Measurements from ENCODE around the gene H1-8.
"Not testable (repeated sequence)": the region's sequence is repeated elsewhere in the genome, so short reads cannot be mapped to it uniquely, and the experiment has no call there.

Gene H1-8

DNA sequence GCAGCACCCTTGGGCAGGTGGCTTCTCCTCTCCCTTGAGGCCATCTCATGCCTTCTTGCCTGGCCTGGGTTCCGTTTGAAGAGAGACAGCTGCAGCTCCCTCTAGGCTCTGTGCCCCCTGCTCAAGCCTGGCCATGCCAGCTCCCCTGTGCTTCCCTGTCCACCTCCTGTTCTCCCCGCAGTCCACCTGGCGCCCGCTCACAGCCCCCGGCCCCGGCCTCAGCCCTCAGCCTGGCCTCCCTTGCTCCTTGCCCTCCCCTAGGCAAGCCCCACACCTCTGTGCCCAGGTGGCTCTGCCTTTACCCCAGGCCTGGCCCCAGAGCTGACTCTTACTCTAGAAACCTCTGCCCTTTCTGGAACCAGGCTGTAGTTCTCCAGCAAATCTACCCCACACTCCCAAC lies 28.4 kb upstream of the H1-8 start:
- in situ Hi-C loops (cut with MboI; ENCODE audit: low sequenced_read_pairs) = no loop called here

DNA sequence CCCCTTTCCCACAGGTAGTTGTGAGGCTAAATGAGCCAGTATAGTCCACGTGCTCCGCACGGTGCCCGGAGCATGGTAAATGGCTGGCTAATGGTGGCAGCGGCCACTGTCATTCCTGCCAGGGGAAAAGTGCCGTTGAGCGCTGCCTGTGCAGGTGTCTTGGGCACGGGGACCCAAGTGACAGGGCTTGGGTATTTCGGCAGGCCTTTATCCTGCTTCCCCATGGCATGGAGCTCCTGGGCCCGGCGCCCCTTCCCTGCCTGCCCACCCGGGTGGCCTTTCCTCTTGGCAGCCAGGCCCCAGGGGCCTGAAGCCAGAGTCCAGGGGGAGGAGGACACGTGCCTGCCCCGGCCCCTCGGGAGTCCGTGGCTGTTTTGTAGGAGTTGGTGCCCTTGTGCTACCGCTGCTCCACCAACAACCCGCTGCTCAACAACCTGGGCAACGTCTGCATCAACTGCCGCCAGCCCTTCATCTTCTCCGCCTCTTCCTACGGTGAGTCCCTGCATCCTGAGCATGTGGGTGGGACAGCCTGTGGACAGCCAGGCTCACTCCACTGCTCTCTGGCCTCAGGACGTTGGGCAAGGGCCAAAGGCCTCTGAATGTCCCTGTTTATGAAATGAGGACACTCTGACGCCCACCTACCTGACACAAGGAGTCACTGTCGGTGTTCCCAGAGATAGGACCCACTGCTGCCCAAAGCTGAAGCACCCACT lies 27.7 kb upstream of the H1-8 start:
- in situ Hi-C loops (cut with MboI; ENCODE audit: low sequenced_read_pairs) = not testable (repeated sequence)

DNA sequence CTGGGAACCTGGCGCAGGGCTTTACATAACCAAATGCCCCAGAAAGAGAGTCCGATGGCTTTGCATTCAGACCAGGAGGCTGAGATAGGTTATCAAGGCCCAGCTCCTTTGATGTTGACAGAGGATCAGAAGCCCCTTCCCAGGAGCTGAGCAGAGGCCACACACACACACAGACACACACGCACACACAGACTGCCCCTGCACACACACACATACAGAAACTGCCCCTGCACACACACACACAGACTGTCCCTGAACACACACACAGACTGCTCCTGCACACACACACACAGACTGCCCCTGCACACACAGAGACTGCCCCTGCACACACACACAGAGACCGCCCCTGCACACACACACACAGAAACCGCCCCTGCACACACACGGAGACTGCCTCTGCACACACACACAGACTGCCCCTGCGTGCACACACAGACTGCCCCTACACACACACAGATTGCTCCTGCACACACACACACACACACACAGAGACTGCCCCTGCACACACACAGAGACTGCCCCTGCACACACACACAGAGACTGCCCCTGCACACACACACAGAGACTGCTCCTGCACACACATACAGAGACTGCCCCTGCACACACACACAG lies 27.0 kb upstream of the H1-8 start:
- in situ Hi-C loops (cut with MboI; ENCODE audit: low sequenced_read_pairs) = not testable (repeated sequence)

DNA sequence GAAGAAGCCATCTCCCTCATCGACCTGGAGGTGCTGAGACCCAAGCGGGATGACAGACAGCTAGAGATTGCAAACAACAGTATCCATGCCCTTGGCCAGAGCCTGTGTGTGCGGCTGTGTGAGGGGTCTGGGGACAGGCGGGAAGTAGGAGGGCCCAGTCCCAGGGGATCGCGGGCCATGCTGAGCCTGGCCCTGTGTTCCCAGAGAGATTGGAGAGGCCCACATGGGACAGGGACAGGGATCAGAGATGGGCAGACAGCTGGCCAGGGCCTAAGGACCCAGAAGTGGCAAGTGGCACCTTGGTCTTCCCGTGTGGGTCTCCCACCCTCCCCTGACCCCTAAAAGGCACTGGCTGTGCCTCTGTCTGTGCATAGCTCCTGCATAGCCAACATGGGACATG lies 25.5 kb upstream of the H1-8 start:
- in situ Hi-C loops (cut with MboI; ENCODE audit: low sequenced_read_pairs) = no loop called here

DNA sequence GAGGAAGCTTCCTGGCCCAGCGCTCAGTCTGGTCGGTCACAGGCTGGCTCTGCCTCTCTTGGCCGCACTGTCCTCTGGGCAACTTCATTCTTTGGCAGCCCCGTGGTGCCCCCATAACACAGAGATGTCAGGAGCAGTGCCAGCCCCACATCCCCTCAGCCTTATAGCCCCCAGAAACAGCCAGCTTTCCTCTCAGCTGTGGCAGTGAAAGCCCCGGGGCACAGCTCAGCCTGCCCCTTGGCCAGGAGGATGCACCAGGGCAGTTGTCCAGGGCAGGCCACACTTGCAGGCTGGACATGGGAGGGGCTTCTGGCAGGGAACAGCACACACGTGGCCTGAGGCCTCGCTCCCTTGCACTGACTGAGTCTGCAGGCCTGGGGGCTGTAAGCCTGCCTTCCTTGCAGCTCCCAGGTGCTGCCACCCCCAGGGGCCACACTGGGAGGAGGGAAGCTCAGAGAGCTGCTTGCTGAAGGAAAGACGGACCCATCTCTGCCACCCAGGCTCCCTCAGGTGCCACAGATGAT lies 24.9 kb upstream of the H1-8 start:
- in situ Hi-C loops (cut with MboI; ENCODE audit: low sequenced_read_pairs) = no loop called here

DNA sequence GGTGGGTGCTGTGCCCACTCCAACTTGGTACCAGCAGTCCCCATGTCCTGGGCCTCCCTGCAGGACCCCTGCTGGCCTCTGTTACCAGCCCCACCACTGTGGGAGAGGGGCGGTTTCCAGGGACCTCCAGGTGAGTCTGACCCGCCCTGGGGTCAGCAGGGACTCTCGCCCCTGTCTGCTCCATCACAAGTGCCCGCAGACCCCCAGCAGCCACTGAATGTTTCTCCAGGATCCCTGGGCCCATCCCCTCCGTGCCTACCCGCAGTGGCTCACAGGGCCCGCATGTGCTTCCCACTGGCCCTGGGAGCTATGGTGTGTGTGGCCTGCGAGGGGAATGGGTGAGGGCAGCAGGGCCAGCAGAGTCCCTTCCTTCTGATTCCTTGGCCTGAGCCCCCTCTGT lies 24.4 kb upstream of the H1-8 start:
- in situ Hi-C loops (cut with MboI; ENCODE audit: low sequenced_read_pairs) = no loop called here

DNA sequence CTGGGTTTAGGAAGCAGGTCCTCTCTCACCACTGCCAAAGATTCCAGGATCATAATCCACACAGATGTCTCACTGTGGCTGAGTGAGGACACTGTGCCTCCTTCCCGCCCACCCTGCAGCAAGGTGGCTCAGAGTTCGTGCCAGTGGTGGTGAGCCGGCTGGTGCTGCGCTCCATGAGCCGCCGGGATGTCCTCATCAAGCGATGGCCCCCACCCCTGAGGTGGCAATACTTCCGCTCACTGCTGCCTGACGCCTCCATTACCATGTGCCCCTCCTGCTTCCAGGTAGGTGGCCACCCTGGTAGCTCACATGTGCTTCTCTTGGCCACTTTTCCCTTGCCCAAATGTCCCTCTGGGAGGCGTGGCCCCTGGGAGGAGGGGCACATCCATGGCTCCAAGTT lies 23.5 kb upstream of the H1-8 start:
- in situ Hi-C loops (cut with MboI; ENCODE audit: low sequenced_read_pairs) = no loop called here

DNA sequence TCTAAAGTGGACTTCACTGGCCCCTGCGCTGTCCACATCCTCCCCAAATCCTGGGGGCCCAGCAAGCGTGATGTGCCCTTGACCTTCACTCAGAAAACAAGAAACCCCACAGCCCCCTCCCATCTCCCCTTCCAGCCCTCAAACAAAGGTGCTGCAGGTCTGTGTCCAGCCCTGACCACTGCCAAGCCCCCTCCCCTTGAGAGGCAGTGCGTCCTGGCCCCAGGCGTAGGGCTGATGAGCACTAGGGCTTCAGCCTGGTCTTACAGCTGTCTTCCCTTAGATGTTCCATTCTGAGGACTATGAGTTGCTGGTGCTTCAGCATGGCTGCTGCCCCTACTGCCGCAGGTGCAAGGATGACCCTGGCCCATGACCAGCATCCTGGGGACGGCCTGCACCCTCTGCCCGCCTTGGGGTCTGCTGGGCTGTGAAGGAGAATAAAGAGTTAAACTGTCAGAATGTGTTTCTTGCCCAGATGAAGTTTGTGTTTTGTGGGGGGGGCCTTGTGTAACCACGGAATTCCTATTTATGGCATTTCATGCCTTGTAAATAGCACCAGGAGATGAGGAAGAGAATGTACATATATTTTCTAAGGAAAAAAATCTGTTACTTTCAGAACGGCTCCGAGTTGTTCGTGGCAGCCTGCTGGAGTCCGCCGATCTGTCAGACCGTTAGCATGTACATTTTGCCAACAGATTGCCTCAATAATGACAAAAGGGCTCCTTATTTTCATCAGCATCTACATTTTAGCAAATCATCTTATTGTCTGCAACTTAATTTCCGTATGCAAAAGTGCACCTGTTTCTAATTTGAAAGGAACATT lies 22.9 kb upstream of the H1-8 start:
- in situ Hi-C loops (cut with MboI; ENCODE audit: low sequenced_read_pairs) = no loop called here

DNA sequence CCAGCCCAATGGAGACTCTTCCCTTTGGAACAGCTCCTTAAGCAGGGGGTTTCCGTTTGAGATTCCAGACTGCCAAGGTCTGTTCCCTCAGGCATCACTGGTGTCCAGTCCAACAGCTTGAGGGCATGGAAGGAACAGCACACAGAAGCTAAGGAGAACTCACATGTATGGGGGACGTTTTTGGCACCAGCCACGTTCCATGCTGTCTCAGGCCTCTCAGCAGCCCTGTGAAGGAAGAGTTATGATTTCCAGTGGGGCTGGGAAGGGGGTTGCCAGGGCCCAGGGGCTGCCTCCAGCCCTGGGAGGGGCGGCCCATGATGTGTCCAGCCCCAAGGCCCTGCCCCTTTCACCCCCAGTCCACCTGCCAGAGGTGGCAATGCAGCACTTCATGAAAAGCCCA lies 22.0 kb upstream of the H1-8 start:
- in situ Hi-C loops (cut with MboI; ENCODE audit: low sequenced_read_pairs) = no loop called here

DNA sequence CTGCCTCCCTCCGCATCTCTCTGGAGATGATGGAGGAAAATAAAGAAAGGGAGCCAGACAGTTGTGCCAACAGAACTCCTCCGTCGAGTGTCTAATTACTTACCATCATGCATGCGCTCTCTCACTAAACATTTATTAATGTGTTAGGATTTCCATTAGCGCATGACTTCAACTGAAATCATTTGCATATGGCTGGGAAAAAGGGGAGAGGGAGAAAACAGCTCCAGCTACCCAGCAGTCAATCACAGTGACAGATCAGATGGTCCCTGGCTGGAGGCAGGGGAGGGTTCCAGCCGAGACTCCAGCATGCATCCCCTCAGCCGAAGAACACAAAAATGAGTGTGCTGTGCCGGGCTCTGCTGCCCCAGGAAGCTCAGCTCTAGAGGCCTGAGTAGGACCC lies 21.4 kb upstream of the H1-8 start:
- in situ Hi-C loops (cut with MboI; ENCODE audit: low sequenced_read_pairs) = no loop called here

DNA sequence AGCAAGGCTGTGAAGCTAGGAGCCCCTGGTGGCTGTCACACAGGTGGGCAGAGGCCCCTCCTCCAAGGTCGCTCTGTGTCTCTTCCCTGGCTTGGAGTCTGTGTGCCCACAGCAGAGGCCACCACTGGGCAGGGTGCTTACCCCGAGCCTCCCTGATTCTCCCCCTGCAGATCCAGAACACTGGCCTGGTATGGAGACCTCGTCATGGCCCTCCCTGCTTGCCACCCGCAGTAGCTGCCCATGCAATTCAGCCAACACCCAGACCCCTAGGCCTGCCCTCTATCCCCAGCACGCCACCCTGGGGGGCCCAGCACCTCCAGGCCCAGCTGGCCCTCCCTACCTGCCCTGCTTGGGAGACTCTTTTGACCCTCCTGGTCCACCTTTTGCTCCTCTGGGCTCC lies 20.0 kb upstream of the H1-8 start:
- in situ Hi-C loops (cut with MboI; ENCODE audit: low sequenced_read_pairs) = no loop called here

DNA sequence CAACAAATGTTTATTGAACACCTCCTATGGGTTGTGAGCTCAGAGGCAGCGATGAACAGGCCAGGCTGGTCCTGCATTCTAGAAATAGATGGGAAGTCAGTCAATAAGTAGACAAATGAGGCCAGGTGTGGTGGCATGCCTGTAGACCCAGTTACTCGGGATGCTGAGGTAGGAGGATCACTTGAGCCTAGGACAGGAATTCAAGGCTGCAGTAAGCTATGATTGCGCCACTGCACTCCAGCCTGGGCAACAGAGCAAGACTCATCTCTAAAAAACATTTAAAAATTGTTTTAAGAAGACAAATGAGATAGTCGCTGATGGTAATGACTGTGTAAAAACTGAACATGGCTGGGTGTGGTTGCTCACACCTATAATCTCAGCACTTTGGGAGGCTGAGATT lies 18.9 kb upstream of the H1-8 start:
- in situ Hi-C loops (cut with MboI; ENCODE audit: low sequenced_read_pairs) = no loop called here

DNA sequence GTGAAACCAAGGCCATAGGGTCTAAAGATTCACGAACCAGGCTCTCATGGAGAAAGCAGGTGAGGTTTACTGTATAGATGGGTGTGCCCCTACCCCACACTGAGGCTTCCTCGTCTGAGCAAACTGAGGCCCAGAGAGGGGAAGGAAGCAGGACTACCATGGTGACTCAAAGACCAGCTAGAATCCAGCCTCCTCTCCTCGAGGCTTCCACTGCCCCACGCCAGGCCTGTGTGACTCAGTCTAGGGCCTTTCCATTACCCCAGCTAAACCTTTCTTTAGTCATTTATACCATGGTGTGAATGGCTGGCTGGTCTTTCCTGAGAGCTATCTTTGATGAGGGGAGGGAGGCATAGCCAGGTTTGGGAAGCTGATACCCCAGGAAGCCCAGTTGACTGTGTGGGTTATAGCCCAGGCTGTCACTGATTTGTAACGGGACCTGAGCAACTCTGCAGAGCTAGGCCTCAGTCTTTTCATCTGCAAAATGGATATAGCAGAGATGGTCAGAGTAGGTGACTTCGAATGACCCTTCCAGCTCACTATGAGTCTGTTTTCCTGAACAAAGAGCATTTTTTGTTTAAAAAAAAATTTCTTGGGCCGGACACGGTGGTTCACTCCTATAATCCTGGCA lies 17.5 kb upstream of the H1-8 start:
- in situ Hi-C loops (cut with MboI; ENCODE audit: low sequenced_read_pairs) = no loop called here

DNA sequence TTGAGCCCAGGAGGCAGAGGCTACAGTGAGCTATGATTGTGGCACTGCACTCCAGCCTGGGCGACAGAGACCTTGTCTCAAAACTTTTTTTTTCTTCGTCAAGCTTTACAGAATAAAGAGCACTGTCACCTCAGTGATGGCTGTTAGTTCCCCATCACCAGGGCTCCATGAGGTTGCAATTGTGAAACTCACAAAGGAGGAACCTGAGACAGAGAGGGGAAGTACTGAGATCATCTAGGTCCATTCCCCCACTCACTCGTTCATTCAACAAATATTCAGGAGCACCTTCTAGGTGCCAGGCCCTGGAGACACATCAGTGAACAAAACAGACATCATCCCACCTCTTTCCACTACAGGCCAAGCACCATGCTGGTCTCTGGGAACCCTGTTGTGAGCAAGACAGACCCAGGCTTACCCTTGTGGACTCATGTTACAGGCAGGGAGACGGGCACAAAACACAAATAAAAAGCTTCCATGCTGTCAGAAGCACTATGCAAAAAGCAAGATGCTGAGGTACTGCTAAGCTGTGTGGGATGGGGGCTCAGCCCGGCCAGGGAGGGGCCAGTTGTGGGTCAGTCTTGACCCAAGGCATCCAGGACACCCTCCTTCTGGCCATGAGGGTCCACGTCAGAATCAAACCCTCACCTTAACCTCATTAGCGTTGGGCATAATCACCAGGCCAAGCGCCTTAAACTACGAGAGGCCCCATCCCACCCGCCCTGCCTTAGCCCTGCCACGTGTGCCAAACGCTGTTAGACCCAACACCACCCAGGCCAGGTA lies 16.7 kb upstream of the H1-8 start:
- in situ Hi-C loops (cut with MboI; ENCODE audit: low sequenced_read_pairs) = no loop called here

DNA sequence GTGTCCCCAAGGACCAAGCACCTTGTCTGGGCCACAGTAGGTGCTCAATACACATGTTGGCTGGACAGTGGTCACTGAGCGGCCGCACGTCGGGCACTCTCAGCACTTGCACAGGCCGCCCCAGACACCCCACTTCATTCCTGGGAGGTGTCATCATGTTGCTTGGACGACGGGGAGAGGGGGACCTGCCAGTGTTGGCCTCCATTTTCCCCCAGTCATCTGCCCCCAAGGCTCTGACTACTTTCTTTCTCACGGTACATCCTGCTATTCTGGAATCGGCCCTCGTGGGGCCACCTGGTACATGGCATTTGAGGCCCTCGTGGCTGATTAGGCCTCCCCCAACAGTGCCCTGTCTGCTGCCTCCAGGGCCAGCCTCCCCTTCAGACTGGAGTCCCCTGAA lies 15.7 kb upstream of the H1-8 start:
- in situ Hi-C loops (cut with MboI; ENCODE audit: low sequenced_read_pairs) = no loop called here

DNA sequence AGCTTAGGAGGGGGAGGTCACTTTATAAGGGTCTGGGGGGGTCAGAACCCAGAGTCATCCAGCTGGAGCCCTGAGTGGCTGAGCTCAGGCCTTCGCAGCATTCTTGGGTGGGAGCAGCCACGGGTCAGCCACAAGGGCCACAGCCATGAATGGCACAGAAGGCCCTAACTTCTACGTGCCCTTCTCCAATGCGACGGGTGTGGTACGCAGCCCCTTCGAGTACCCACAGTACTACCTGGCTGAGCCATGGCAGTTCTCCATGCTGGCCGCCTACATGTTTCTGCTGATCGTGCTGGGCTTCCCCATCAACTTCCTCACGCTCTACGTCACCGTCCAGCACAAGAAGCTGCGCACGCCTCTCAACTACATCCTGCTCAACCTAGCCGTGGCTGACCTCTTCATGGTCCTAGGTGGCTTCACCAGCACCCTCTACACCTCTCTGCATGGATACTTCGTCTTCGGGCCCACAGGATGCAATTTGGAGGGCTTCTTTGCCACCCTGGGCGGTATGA lies 14.3 kb upstream of the H1-8 start, which contains the start of gene RHO:
Gene RHO (plus strand): TSS at position 51 of the 512 bp plus-strand sequence. CDS start 95 bp downstream, at position 146.
- in situ Hi-C loops (cut with MboI; ENCODE audit: low sequenced_read_pairs) = no loop called here

DNA sequence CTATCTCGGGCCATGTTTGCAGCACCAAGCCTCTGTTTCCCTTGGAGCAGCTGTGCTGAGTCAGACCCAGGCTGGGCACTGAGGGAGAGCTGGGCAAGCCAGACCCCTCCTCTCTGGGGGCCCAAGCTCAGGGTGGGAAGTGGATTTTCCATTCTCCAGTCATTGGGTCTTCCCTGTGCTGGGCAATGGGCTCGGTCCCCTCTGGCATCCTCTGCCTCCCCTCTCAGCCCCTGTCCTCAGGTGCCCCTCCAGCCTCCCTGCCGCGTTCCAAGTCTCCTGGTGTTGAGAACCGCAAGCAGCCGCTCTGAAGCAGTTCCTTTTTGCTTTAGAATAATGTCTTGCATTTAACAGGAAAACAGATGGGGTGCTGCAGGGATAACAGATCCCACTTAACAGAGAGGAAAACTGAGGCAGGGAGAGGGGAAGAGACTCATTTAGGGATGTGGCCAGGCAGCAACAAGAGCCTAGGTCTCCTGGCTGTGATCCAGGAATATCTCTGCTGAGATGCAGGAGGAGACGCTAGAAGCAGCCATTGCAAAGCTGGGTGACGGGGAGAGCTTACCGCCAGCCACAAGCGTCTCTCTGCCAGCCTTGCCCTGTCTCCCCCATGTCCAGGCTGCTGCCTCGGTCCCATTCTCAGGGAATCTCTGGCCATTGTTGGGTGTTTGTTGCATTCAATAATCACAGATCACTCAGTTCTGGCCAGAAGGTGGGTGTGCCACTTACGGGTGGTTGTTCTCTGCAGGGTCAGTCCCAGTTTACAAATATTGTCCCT lies 13.4 kb upstream of the H1-8 start:
- in situ Hi-C loops (cut with MboI; ENCODE audit: low sequenced_read_pairs) = no loop called here

DNA sequence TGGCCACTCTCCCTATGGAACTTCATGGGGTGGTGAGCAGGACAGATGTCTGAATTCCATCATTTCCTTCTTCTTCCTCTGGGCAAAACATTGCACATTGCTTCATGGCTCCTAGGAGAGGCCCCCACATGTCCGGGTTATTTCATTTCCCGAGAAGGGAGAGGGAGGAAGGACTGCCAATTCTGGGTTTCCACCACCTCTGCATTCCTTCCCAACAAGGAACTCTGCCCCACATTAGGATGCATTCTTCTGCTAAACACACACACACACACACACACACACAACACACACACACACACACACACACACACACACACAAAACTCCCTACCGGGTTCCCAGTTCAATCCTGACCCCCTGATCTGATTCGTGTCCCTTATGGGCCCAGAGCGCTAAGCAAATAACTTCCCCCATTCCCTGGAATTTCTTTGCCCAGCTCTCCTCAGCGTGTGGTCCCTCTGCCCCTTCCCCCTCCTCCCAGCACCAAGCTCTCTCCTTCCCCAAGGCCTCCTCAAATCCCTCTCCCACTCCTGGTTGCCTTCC lies 12.7 kb upstream of the H1-8 start:
- in situ Hi-C loops (cut with MboI; ENCODE audit: low sequenced_read_pairs) = no loop called here

DNA sequence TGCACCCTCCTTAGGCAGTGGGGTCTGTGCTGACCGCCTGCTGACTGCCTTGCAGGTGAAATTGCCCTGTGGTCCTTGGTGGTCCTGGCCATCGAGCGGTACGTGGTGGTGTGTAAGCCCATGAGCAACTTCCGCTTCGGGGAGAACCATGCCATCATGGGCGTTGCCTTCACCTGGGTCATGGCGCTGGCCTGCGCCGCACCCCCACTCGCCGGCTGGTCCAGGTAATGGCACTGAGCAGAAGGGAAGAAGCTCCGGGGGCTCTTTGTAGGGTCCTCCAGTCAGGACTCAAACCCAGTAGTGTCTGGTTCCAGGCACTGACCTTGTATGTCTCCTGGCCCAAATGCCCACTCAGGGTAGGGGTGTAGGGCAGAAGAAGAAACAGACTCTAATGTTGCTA lies 12.2 kb upstream of the H1-8 start:
- in situ Hi-C loops (cut with MboI; ENCODE audit: low sequenced_read_pairs) = no loop called here

Data from HL-60/S4 treated with retinoic acid at 250 ng/mL for 4 days and 3 days (cell line).